ENCODE data around the gene CHURC1.

- no peak for TF ChIP-seq CTCF (IDR thresholded peaks at IDR 0.05)
- no peak for TF ChIP-seq POLR2A (IDR thresholded peaks at IDR 0.05)
These were observed 5.4 kb downstream of the CHURC1 start for GRCh38 chr14:64919618-64920017.
